OCI-M1 (cell line): ENCODE measurements around the gene ABCA9.

Experiments
- DNase-seq: peaks from one replicate; lab custom pipeline; 2025; lab: John Stamatoyannopoulos, UW

The ABCA9 gene

GRCh38 chr17:69067274-69068047, 6.7 kb upstream of the ABCA9 start:
- DNase-seq: peak; percentile 60

GRCh38 chr17:69066482-69066881, 5.8 kb upstream of the ABCA9 start:
- peak; percentile 89 for DNase-seq

GRCh38 chr17:69065113-69065512, 4.4 kb upstream of the ABCA9 start:
- no peak for DNase-seq

GRCh38 chr17:69064476-69064875, 3.7 kb upstream of the ABCA9 start:
- DNase-seq: peak; percentile 15

- DNase-seq: no peak
These were observed 3.3 kb upstream of the ABCA9 start for GRCh38 chr17:69064001-69064400.

GRCh38 chr17:69062860-69063581, 2.3 kb upstream of the ABCA9 start:
- no peak for DNase-seq

- DNase-seq: no peak
These were observed 1.2 kb upstream of the ABCA9 start for GRCh38 chr17:69061721-69062556.

- no peak for DNase-seq
These were observed 1.1 kb downstream of the ABCA9 start for GRCh38 chr17:69059458-69060175.

- peak; percentile 60 for DNase-seq
These were observed 2.6 kb downstream of the ABCA9 start for GRCh38 chr17:69058165-69058564.

GRCh38 chr17:69057280-69057679, 3.4 kb downstream of the ABCA9 start:
- peak; percentile 20 for DNase-seq

GRCh38 chr17:69056179-69056823, 4.4 kb downstream of the ABCA9 start:
- DNase-seq: no peak

- no peak for DNase-seq
These were observed 5.4 kb downstream of the ABCA9 start for GRCh38 chr17:69055334-69055733.

- DNase-seq: no peak
These were observed 9.5 kb downstream of the ABCA9 start for GRCh38 chr17:69050999-69051775.

GRCh38 chr17:69048634-69049033, 12.1 kb downstream of the ABCA9 start:
- DNase-seq: peak; percentile 27

GRCh38 chr17:69047368-69048263, 13.1 kb downstream of the ABCA9 start:
- DNase-seq: peak; percentile 95

- no peak for DNase-seq
These were observed 14.5 kb downstream of the ABCA9 start for GRCh38 chr17:69046121-69046807.

GRCh38 chr17:69045646-69046045, 15.1 kb downstream of the ABCA9 start:
- no peak for DNase-seq

- DNase-seq: no peak
These were observed 16.4 kb downstream of the ABCA9 start for GRCh38 chr17:69044371-69044770.
